Thyroid gland (tissue), 4 donors: Measurements from ENCODE around the gene TRPC4.

Experiments
- CTCF ChIP-seq, 6 experiments: fragments of 200-600 bp in 3 of 6; fragments of 450-650 bp in 3 of 6; sonication (generic) in 3 of 6; IDR thresholded peaks; one replicate each; pipeline ENCODE4 v1.5.1; 2016 to 2019; ENCODE audit warnings: antibody characterized with exemption in 6 of 6, mild to moderate bottlenecking in 2 of 6, inconsistent platforms in 1 of 6, moderate library complexity in 1 of 6
- POLR2A ChIP-seq, 2 donors: fragments of 450-650 bp; IDR thresholded peaks; one replicate each; pipeline ENCODE4 v1.6.1; 2017; ENCODE audit warnings: antibody characterized with exemption in 2 of 2, mild to moderate bottlenecking in 2 of 2, moderate library complexity in 1 of 2

- no peak for TF ChIP-seq CTCF (IDR thresholded peaks at IDR 0.05)
- no peak for TF ChIP-seq POLR2A (IDR thresholded peaks at IDR 0.05)
These were observed 254.3 kb downstream of the TRPC4 start for GRCh38 chr13:37615276-37615675.
